CD14-positive monocyte (primary cell): ENCODE measurements around the gene VDAC2. TPM values are rescaled to one million over a fixed set of nuclear protein-coding genes. Genes with fewer than 3 reads are reported as not detected.
A peak's percentile ranks its signal among the peaks of the same experiment; 100 is the strongest.

Experiments used
- DNase-seq, 3 donors: peaks; one replicate each; pipeline ENCODE4 v3.0.0-alpha.2; 2011 to 2022
- H2AFZ ChIP-seq: 2 replicates; pipeline ENCODE4 v1.6.0; 2012; ENCODE audit warnings: mild to moderate bottlenecking, low read depth, low read length, inconsistent platforms; ENCODE audit not compliant: insufficient read depth, poor library complexity, severe bottlenecking
- H3K27ac ChIP-seq, 2 donors: 1 replicate in 1 of 2; 2 replicates in 1 of 2; pipeline ENCODE4 v1.5.1; 2012 to 2013; ENCODE audit warnings: low read length in 2 of 2, control low read depth in 1 of 2, inconsistent platforms in 1 of 2, low read depth in 1 of 2, mild to moderate bottlenecking in 1 of 2
- H3K27me3 ChIP-seq, 2 donors: one replicate each; pipeline versions ENCODE4 v1.6.0 to v1.6.1; 2011 to 2013; ENCODE audit warnings: low read length in 2 of 2; ENCODE audit not compliant: control insufficient read depth in 2 of 2, insufficient read depth in 2 of 2
- H3K36me3 ChIP-seq, 2 donors: replicated peaks in 1 of 2; 1 replicate in 1 of 2; 2 replicates in 1 of 2; pipeline versions ENCODE4 v1.5.1 to v1.6.1; 2012 to 2013; ENCODE audit warnings: low read length in 2 of 2, control low read depth in 1 of 2, inconsistent platforms in 1 of 2, mild to moderate bottlenecking in 1 of 2; ENCODE audit not compliant: insufficient read depth in 2 of 2, control insufficient read depth in 1 of 2
- H3K4me1 ChIP-seq, 2 donors: 1 replicate in 1 of 2; 2 replicates in 1 of 2; pipeline versions ENCODE4 v1.5.1 to v1.6.1; 2012 to 2013; ENCODE audit warnings: low read length in 2 of 2, control low read depth in 1 of 2, inconsistent platforms in 1 of 2, mild to moderate bottlenecking in 1 of 2, moderate library complexity in 1 of 2; ENCODE audit not compliant: insufficient read depth in 2 of 2, control insufficient read depth in 1 of 2
- H3K4me2 ChIP-seq: replicated peaks from 2 replicates; pipeline ENCODE3; 2012; ENCODE audit warnings: low read length, moderate library complexity, mild to moderate bottlenecking; ENCODE audit not compliant: poor library complexity, severe bottlenecking; ENCODE audit errors: extremely low read depth
- H3K4me3 ChIP-seq, 3 experiments: fragments of 200-600 bp in 1 of 3; sonication (generic) in 1 of 3; replicated peaks in 1 of 3; 1 replicate in 2 of 3; 2 replicates in 1 of 3; pipeline ENCODE4 v1.5.1; 2011 to 2013; ENCODE audit warnings: low read length in 3 of 3, mild to moderate bottlenecking in 3 of 3, control low read depth in 2 of 3, low read depth in 2 of 3, inconsistent platforms in 1 of 3, moderate library complexity in 1 of 3
- H3K79me2 ChIP-seq: 2 replicates; pipeline ENCODE4 v1.6.0; 2012; ENCODE audit warnings: mild to moderate bottlenecking, control low read depth, inconsistent platforms, low read length, moderate library complexity; ENCODE audit not compliant: insufficient read depth
- H3K9ac ChIP-seq: 2 replicates; pipeline ENCODE4 v1.6.0; 2017; ENCODE audit warnings: low read length, mild to moderate bottlenecking; ENCODE audit not compliant: insufficient read depth, poor library complexity, severe bottlenecking
- H3K9me3 ChIP-seq, 2 donors: replicated peaks in 1 of 2; 1 replicate in 1 of 2; 2 replicates in 1 of 2; pipeline versions ENCODE4 v1.5.1 to v1.6.1; 2012 to 2013; ENCODE audit warnings: low read length in 2 of 2, control low read depth in 1 of 2; ENCODE audit not compliant: control insufficient read depth in 1 of 2, insufficient read depth in 1 of 2
- H4K20me1 ChIP-seq: 2 replicates; pipeline ENCODE4 v1.6.0; 2012; ENCODE audit warnings: mild to moderate bottlenecking, low read length, control low read depth, moderate library complexity; ENCODE audit not compliant: insufficient read depth
- H3K27ac Mint-ChIP-seq, 7 donors: one replicate each; pipeline ENCODE4 v1.8.0; 2020; ENCODE audit warnings: mild to moderate bottlenecking in 7 of 7, mixed read lengths in 7 of 7, moderate library complexity in 6 of 7, inconsistent platforms in 2 of 7
- H3K27me3 Mint-ChIP-seq, 3 donors: one replicate each; pipeline ENCODE4 v1.8.0; 2021 to 2022; ENCODE audit warnings: low read depth in 3 of 3, mild to moderate bottlenecking in 3 of 3, mixed read lengths in 3 of 3, moderate library complexity in 3 of 3, inconsistent platforms in 1 of 3
- H3K36me3 Mint-ChIP-seq, 2 donors: one replicate each; pipeline ENCODE4 v1.8.0; 2020; ENCODE audit warnings: mixed read lengths in 2 of 2, inconsistent platforms in 1 of 2, mild to moderate bottlenecking in 1 of 2
- H3K4me1 Mint-ChIP-seq: one replicate; pipeline ENCODE4 v1.8.0; 2020; ENCODE audit warnings: mild to moderate bottlenecking, mixed read lengths
- H3K4me3 Mint-ChIP-seq, 2 donors: one replicate each; pipeline ENCODE4 v1.8.0; 2020; ENCODE audit warnings: mild to moderate bottlenecking in 2 of 2, mixed read lengths in 2 of 2, moderate library complexity in 1 of 2
- H3K9me3 Mint-ChIP-seq, 7 donors: one replicate each; pipeline ENCODE4 v1.8.0; 2020 to 2022; ENCODE audit warnings: mixed read lengths in 7 of 7, mild to moderate bottlenecking in 6 of 7, moderate library complexity in 6 of 7, inconsistent platforms in 2 of 7
- WGBS: methylation state at CpG from one replicate; pipeline ENCODE4 v1.1.5; 2013; ENCODE audit warnings: missing lambda C conversion rate; ENCODE audit not compliant: insufficient coverage; 5-methylcytosine and 5-hydroxymethylcytosine counted together
- intact Hi-C, 2 donors: fragments of 100-400 bp; cut with micrococcal nuclease; formaldehyde crosslinking; loops; one replicate each; pipeline versions ENCODE4 v1.15.0 to v1.15.1; 2023
- polyA plus RNA-seq, 3 donors: library from polyadenylated mRNA; depleted of rRNA in 1 of 3; unstranded in 2 of 3; stranded (reverse) in 1 of 3; fragments of 300-500 nt in 2 of 3; fragments of >200 nt in 1 of 3; fragmentation: Illumina TruSeq in 2 of 3; gene quantifications; 1 replicate in 2 of 3; 2 replicates in 1 of 3; pipeline ENCODE4 v1.2.3, GENCODE V29; 2012 to 2021
- TF ChIP-seq, protein P1 (sequence below): fragments of 200-600 bp; IDR thresholded peaks from one replicate; pipeline ENCODE4 v1.8.0; 2022; ENCODE audit warnings: antibody characterized with exemption, mild to moderate bottlenecking

VDAC2 gene
- polyA plus RNA-seq, 3 donors: 71.2 to 154 (median 139) TPM

DNA sequence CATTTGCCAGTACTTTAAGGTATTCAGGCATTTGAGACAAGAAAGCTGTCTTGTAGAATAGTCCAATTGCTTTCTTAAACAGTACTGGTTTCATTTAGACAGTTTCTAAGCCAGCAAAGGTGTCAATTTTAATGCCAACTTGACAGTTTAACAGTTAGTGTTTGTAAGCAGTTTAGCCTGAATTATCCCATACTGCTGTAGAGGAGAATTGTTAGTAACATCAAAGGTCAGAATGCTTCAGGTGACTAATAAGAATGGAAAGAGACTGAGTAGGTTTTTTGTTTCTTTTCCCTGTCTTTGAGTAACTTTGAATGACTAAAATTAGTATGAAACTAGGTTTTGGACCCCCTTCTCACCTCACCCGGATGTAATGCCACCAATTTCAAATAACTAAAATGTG lies 29.5 kb upstream of the VDAC2 start:
- H3K4me3 ChIP-seq: no peak overlapping the region
- H2AFZ ChIP-seq: no peak overlapping the region
- no peak overlapping the region for H3K4me2 ChIP-seq
- no peak overlapping the region for H3K27ac ChIP-seq
- intact Hi-C loops: no loop called here
- H3K9ac ChIP-seq: no peak overlapping the region
- TF ChIP-seq, protein P1, sequence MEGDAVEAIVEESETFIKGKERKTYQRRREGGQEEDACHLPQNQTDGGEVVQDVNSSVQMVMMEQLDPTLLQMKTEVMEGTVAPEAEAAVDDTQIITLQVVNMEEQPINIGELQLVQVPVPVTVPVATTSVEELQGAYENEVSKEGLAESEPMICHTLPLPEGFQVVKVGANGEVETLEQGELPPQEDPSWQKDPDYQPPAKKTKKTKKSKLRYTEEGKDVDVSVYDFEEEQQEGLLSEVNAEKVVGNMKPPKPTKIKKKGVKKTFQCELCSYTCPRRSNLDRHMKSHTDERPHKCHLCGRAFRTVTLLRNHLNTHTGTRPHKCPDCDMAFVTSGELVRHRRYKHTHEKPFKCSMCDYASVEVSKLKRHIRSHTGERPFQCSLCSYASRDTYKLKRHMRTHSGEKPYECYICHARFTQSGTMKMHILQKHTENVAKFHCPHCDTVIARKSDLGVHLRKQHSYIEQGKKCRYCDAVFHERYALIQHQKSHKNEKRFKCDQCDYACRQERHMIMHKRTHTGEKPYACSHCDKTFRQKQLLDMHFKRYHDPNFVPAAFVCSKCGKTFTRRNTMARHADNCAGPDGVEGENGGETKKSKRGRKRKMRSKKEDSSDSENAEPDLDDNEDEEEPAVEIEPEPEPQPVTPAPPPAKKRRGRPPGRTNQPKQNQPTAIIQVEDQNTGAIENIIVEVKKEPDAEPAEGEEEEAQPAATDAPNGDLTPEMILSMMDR: no peak
- Mint-ChIP-seq H3K9me3 (no peaks in the 10 kb centered on the region), H3K4me3 (no peak overlapping the region), H3K4me1 (no peaks in the 10 kb centered on the region), H3K27ac (no peak overlapping the region), H3K36me3 (peaks cover 49 to 67% of the 10 kb centered on the region in 2 donors), H3K27me3 (peaks cover 0 to 2% (median 0%) of the 10 kb centered on the region in 3 donors)
- no peaks in the 10 kb centered on the region for H3K4me1 ChIP-seq
- no peak for DNase-seq
- peaks cover 26% of the 10 kb centered on the region for H4K20me1 ChIP-seq
- no peaks in the 10 kb centered on the region for H3K79me2 ChIP-seq
- no peaks in the 10 kb centered on the region for H3K9me3 ChIP-seq
- WGBS: no CpG with 5 or more reads among the region's 1 CpG
- peaks cover 31 to 77% of the 10 kb centered on the region in 2 donors for H3K36me3 ChIP-seq
- H3K27me3 ChIP-seq: no peaks in the 10 kb centered on the region

- TF ChIP-seq, protein P1: no peak
- WGBS: 100% methylated on average over 4 of the region's 4 CpGs
- no peak for DNase-seq
- peaks cover 12% of the 10 kb centered on the region for H4K20me1 ChIP-seq
- peaks cover 4% of the 10 kb centered on the region for H3K4me1 Mint-ChIP-seq
- no peak overlapping the region for H3K4me3 ChIP-seq
- H3K4me3 Mint-ChIP-seq: no peak overlapping the region
- no peaks in the 10 kb centered on the region for H3K9me3 ChIP-seq
- peak overlapping the region in 3 of 7 donors; percentile 15 to 50 (median 18) for H3K27ac Mint-ChIP-seq
- no peaks in the 10 kb centered on the region for H3K79me2 ChIP-seq
- no peaks in the 10 kb centered on the region for H3K9me3 Mint-ChIP-seq
- intact Hi-C loops: loop anchor here in 1 of 2 donors (5.0 kb wide), 1 partner anchor 46 kb away; no protein-coding TSS in a partner anchor
- no peak overlapping the region for H3K9ac ChIP-seq
- H3K27ac ChIP-seq: peak overlapping the region in 1 of 2 donors; percentile 14
- H3K36me3 Mint-ChIP-seq: peaks cover 19 to 30% of the 10 kb centered on the region in 2 donors
- peaks cover under 1 to 4% of the 10 kb centered on the region in 2 donors for H3K4me1 ChIP-seq
- peaks cover 4 to 27% of the 10 kb centered on the region in 2 donors for H3K36me3 ChIP-seq
- no peak overlapping the region for H3K4me2 ChIP-seq
- H3K27me3 ChIP-seq: no peaks in the 10 kb centered on the region
- peaks cover 0 to 3% (median 0%) of the 10 kb centered on the region in 3 donors for H3K27me3 Mint-ChIP-seq
- H2AFZ ChIP-seq: no peak overlapping the region
These were observed 24.3 kb upstream of the VDAC2 start for GRCh38 chr10:75186310-75186709.
